ENCODE measurements around the gene SIN3A.
"Not testable (repeated sequence)": the region's sequence is repeated elsewhere in the genome, so short reads cannot be mapped to it uniquely, and the experiment has no call there.

The SIN3A gene

DNA sequence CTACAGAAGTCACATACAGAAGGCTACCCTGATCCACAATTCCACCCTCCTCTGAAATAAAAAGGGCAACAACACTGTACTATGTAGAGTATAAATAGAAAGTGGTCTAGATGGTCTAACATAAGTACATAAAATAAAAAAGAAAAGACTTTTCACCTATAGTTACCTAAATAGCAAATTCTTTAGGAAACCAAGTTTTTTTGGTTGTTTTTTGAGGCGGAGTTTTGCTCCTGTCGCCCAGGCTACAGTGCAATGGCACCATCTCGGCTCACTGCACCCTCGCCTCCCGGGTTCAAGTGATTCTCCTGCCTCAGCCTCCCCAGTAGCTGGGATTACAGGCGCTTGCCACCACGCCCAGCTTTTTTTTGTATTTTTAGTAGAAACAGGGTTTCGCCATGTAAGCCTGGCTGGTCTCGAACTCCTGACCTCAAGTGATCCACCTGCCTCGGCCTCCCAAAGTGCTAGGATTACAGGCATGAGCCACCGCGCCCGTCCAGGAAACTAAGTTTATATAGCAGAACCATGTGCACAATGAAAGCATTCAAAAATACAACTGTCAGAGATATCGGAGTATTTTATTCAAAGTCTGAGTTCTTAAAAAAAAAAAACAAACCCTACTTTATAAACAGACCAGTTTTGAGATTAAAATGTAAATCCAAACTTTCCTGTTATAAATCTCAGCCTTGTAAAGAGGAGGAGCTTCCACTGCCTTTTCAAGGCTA is 1.7 kb downstream of the SIN3A start:
- H3K9me3 ChIP-seq (ENCODE audit: control insufficient read depth, low read length), result no peaks in the 10 kb centered on the region
- no peak for DNase-seq (ENCODE audit: low read depth)
- H3K4me3 ChIP-seq (ENCODE audit: low read length), result peak overlapping the region; percentile 94
- H3K27me3 ChIP-seq (replicated peaks; ENCODE audit: control insufficient read depth, insufficient read depth, low read length), result no peaks in the 10 kb centered on the region
- H3K4me1 ChIP-seq (ENCODE audit: control insufficient read depth, insufficient read depth, low read length), result peaks cover 20% of the 10 kb centered on the region
- H3K9ac ChIP-seq (ENCODE audit: low read length), result peak overlapping the region; percentile 80
- H3K36me3 ChIP-seq (ENCODE audit: control insufficient read depth, insufficient read depth, low read length, severe bottlenecking), result no peaks in the 10 kb centered on the region

DNA sequence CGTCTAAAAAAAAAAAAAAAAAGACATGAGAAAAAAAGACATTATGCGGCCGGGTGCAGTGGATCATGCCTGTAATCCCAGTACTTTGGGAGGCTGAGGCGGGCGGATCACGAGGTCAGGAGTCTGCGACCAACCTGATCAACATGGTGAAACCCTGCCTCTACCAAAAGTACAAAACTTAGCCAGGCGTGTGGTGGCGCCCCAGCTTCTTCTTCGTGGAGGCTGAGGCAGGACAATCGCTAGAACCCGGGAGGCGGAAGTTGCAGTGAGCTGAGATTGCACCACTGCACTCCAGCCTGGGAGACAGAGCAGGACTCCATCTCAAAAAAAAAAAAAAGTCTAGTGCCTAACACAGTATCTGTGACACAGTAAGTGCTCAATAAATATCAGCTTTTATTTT is 3.3 kb downstream of the SIN3A start:
- peaks cover 23% of the 10 kb centered on the region for H3K4me1 ChIP-seq (ENCODE audit: control insufficient read depth, insufficient read depth, low read length)
- H3K27me3 ChIP-seq (replicated peaks; ENCODE audit: control insufficient read depth, insufficient read depth, low read length); H3K9ac ChIP-seq (ENCODE audit: low read length); H3K4me3 ChIP-seq (ENCODE audit: low read length); DNase-seq (ENCODE audit: low read depth); H3K36me3 ChIP-seq (ENCODE audit: control insufficient read depth, insufficient read depth, low read length, severe bottlenecking); H3K9me3 ChIP-seq (ENCODE audit: control insufficient read depth, low read length): not testable (repeated sequence)

DNA sequence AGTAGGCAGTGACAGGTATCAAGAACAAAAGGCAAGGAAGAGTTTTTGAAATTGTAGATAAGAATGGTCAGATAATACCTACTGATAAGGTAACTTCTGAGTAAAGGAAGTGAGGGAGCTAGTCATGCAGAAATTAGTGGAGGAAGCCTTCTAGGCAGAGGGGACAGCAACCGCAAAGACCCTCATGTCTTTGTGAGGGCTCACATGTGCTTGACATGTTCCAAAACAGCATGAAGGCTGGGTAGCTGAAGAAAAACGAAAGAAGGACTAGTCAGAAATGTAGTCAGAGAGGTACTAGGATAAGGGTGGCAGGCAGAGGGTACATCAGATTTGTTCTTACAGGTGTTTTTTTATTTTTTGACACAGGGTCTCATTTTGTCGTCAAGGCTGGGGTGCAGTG is 5.3 kb downstream of the SIN3A start:
- peaks cover 17% of the 10 kb centered on the region for H3K4me1 ChIP-seq (ENCODE audit: control insufficient read depth, insufficient read depth, low read length)
- no peak overlapping the region for H3K9ac ChIP-seq (ENCODE audit: low read length)
- no peaks in the 10 kb centered on the region for H3K27me3 ChIP-seq (replicated peaks; ENCODE audit: control insufficient read depth, insufficient read depth, low read length)
- H3K4me3 ChIP-seq (ENCODE audit: low read length), result no peak overlapping the region
- no peaks in the 10 kb centered on the region for H3K9me3 ChIP-seq (ENCODE audit: control insufficient read depth, low read length)
- no peak for DNase-seq (ENCODE audit: low read depth)
- peaks cover 3% of the 10 kb centered on the region for H3K36me3 ChIP-seq (ENCODE audit: control insufficient read depth, insufficient read depth, low read length, severe bottlenecking)

DNA sequence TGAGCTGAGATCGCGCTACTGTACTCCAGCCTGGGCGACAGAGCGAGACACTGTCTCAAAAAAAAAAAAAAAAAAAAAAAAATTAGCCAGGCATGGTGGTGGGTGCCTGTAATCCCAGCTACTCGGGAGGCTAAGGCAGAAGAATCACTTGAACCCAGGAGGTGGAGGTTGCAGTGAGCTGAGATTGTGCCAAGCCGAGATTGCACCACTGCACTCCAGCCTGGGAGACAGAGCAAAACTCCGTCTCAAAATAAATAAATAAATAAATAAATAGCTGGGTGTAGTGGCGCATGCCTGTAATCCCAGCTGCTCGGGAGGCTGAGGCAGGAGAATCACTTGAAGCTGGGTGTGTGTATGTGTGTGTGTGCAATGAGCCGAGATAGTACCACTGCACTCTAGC is 6.2 kb downstream of the SIN3A start:
- not testable (repeated sequence) for H3K9me3 ChIP-seq (ENCODE audit: control insufficient read depth, low read length); H3K9ac ChIP-seq (ENCODE audit: low read length); DNase-seq (ENCODE audit: low read depth); H3K27me3 ChIP-seq (replicated peaks; ENCODE audit: control insufficient read depth, insufficient read depth, low read length); H3K36me3 ChIP-seq (ENCODE audit: control insufficient read depth, insufficient read depth, low read length, severe bottlenecking); H3K4me3 ChIP-seq (ENCODE audit: low read length)
- peaks cover 17% of the 10 kb centered on the region for H3K4me1 ChIP-seq (ENCODE audit: control insufficient read depth, insufficient read depth, low read length)

DNA sequence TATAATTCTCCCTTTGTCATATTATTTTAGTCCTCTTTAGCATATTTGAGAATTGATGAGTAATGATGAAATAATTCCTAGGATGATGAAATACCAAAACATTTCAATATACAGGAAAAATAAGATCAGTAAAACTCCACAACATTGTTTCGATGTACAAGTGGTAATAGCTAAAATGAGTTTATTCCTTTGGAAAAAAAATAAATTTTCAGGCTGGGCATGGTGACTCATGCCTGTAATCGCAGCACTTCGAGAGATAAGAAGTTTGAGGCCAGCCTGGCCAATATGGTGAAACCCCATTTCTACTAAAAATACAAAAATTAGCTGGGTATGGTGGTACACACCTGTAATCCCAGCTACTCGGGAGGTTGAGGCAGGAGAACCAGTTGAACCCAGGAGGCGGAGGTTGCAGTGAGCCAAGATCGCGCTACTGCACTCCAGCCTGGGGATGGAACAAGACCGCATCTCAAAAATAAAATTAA is 7.5 kb downstream of the SIN3A start:
- H3K9ac ChIP-seq (ENCODE audit: low read length); H3K27me3 ChIP-seq (replicated peaks; ENCODE audit: control insufficient read depth, insufficient read depth, low read length); H3K36me3 ChIP-seq (ENCODE audit: control insufficient read depth, insufficient read depth, low read length, severe bottlenecking); H3K4me3 ChIP-seq (ENCODE audit: low read length); H3K4me1 ChIP-seq (ENCODE audit: control insufficient read depth, insufficient read depth, low read length); H3K9me3 ChIP-seq (ENCODE audit: control insufficient read depth, low read length): not testable (repeated sequence)
- DNase-seq (ENCODE audit: low read depth), result peak; percentile 78

DNA sequence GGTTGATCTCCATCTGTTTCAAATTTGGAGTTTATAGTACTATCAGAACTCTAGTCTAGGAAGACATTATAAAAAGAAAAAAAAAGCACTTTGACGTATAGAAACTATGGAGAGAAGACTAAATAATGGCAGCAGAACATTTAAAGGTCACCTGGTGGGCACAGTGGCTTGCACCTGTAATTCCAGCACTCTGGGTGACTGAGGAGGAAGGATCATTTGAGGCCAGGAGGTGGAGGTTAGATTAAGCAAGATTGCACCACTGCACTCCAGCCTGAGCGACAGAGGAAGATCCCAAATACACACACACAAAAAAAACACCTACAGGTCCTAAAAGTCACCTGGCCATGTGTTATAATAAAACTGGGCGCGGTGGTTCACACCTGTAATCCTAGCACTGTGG is 13.8 kb downstream of the SIN3A start:
- Histone ChIP-seq H3K4me3 (ENCODE audit: low read length) (no peak overlapping the region), H3K9ac (ENCODE audit: low read length) (no peak overlapping the region), H3K4me1 (ENCODE audit: control insufficient read depth, insufficient read depth, low read length) (peaks cover 4% of the 10 kb centered on the region), H3K27me3 (replicated peaks; ENCODE audit: control insufficient read depth, insufficient read depth, low read length) (no peaks in the 10 kb centered on the region), H3K36me3 (ENCODE audit: control insufficient read depth, insufficient read depth, low read length, severe bottlenecking) (peaks cover 16% of the 10 kb centered on the region), H3K9me3 (ENCODE audit: control insufficient read depth, low read length) (no peaks in the 10 kb centered on the region)
- no peak for DNase-seq (ENCODE audit: low read depth)

DNA sequence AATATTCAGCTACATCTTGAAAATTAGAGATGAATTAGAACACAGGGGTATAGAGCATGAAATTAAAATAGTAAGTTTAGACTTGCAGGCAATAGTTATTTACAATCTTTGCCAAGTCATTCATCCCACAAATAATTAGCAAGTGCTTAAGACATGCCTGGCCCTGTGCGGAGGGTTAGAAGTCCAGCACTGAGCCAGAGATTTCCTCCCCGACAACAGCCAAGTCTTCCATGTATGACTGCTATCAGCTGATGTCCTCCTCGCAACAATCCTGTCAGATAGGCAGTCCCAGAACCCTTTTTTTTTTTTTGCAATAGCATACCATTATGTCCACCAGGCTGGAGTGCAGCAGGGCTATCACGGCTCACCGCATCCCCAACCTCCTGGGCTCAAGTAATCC is 14.6 kb downstream of the SIN3A start:
- H3K4me3 ChIP-seq (ENCODE audit: low read length), result no peak overlapping the region
- H3K36me3 ChIP-seq (ENCODE audit: control insufficient read depth, insufficient read depth, low read length, severe bottlenecking), result peaks cover 16% of the 10 kb centered on the region
- DNase-seq (ENCODE audit: low read depth), result no peak
- no peaks in the 10 kb centered on the region for H3K27me3 ChIP-seq (replicated peaks; ENCODE audit: control insufficient read depth, insufficient read depth, low read length)
- H3K9ac ChIP-seq (ENCODE audit: low read length), result no peak overlapping the region
- no peaks in the 10 kb centered on the region for H3K9me3 ChIP-seq (ENCODE audit: control insufficient read depth, low read length)
- H3K4me1 ChIP-seq (ENCODE audit: control insufficient read depth, insufficient read depth, low read length), result peaks cover 4% of the 10 kb centered on the region

DNA sequence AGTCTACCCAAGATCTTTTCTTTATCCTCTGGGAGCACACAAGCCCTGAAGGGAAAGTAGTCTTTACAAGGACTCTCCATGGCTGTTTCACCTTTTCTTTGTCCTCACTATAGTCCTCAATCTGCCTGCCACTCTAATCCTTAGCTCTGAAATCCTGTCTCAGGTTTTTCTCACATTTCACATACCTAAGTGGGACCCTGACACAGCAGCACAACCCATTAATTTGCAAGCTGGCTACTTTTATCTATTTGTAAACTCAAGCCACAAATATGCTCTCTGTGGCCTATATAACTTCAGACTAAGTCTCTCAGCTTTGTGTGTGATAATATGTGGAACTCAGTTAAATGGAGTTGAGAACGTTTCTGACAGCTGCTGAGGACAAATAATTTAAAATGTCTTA is 19.8 kb downstream of the SIN3A start:
- no peak overlapping the region for H3K4me3 ChIP-seq (ENCODE audit: low read length)
- H3K9ac ChIP-seq (ENCODE audit: low read length), result no peak overlapping the region
- H3K4me1 ChIP-seq (ENCODE audit: control insufficient read depth, insufficient read depth, low read length), result peaks cover 4% of the 10 kb centered on the region
- no peaks in the 10 kb centered on the region for H3K27me3 ChIP-seq (replicated peaks; ENCODE audit: control insufficient read depth, insufficient read depth, low read length)
- peaks cover 42% of the 10 kb centered on the region for H3K36me3 ChIP-seq (ENCODE audit: control insufficient read depth, insufficient read depth, low read length, severe bottlenecking)
- H3K9me3 ChIP-seq (ENCODE audit: control insufficient read depth, low read length), result no peaks in the 10 kb centered on the region
- no peak for DNase-seq (ENCODE audit: low read depth)

DNA sequence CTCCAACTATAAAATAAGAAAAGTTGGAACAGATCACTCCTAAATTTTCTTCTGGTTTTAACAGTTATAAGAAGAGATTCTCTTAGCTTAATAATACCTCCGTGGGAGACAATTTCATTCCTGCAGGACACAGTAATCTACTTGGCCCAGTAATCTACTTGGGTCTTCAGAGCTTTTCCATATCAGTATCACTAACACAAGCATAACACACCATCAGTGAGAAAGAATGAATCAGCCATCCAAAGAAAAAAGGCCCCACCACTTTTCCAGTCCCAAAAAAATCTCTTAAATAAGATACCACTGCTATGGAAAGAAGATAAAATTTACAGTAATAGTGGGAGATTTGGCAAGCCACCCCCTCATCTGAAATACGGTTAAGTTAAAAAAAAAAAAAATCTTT is 20.2 kb downstream of the SIN3A start:
- no peak for DNase-seq (ENCODE audit: low read depth)
- H3K36me3 ChIP-seq (ENCODE audit: control insufficient read depth, insufficient read depth, low read length, severe bottlenecking), result peaks cover 46% of the 10 kb centered on the region
- no peaks in the 10 kb centered on the region for H3K27me3 ChIP-seq (replicated peaks; ENCODE audit: control insufficient read depth, insufficient read depth, low read length)
- H3K9me3 ChIP-seq (ENCODE audit: control insufficient read depth, low read length), result no peaks in the 10 kb centered on the region
- no peak overlapping the region for H3K4me3 ChIP-seq (ENCODE audit: low read length)
- H3K4me1 ChIP-seq (ENCODE audit: control insufficient read depth, insufficient read depth, low read length), result peaks cover 4% of the 10 kb centered on the region
- H3K9ac ChIP-seq (ENCODE audit: low read length), result no peak overlapping the region

DNA sequence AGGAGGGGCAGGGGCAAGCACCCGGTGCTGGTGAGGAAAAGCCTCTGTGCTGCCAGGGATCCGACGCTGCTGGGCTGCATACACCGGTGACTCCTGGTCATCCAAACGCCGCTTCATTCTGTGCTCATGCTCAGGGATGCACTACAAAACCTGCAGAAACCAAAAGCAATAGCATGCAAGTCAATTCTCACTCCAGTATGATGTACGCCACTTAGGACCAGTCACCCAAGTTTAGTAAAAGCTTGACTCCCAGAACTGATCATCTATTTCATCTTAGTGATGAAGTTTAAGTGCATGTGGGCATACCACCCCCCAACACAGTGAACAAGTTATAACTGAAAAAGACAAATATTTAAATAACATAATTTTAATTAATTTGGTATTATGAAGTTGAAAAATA is 21.2 kb downstream of the SIN3A start:
- Histone ChIP-seq H3K9ac (ENCODE audit: low read length) (no peak overlapping the region), H3K4me3 (ENCODE audit: low read length) (no peak overlapping the region), H3K36me3 (ENCODE audit: control insufficient read depth, insufficient read depth, low read length, severe bottlenecking) (peaks cover 42% of the 10 kb centered on the region), H3K27me3 (replicated peaks; ENCODE audit: control insufficient read depth, insufficient read depth, low read length) (no peaks in the 10 kb centered on the region), H3K9me3 (ENCODE audit: control insufficient read depth, low read length) (no peaks in the 10 kb centered on the region), H3K4me1 (ENCODE audit: control insufficient read depth, insufficient read depth, low read length) (peaks cover 4% of the 10 kb centered on the region)
- no peak for DNase-seq (ENCODE audit: low read depth)

DNA sequence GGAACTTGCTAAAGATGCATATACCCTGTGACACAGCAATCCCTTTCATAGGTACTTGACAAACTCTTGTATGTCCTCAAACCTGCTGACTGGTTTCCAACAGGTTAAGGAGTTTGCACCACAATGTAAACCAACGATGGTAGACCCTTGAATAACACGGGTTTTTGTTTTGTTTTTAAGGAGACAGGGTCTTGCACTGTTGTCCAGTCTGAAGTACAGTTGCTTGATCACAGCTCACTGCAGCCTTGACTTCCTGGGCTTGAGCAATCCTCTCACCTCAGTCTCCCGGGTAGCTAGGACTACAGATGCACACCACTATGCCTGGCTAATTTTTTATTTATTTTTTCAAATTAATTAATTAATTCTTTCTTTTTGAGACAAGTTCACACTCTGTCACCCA is 23.3 kb downstream of the SIN3A start:
- H3K9me3 ChIP-seq (ENCODE audit: control insufficient read depth, low read length), result no peaks in the 10 kb centered on the region
- no peaks in the 10 kb centered on the region for H3K27me3 ChIP-seq (replicated peaks; ENCODE audit: control insufficient read depth, insufficient read depth, low read length)
- H3K4me3 ChIP-seq (ENCODE audit: low read length), result no peak overlapping the region
- no peaks in the 10 kb centered on the region for H3K4me1 ChIP-seq (ENCODE audit: control insufficient read depth, insufficient read depth, low read length)
- H3K36me3 ChIP-seq (ENCODE audit: control insufficient read depth, insufficient read depth, low read length, severe bottlenecking), result peaks cover 37% of the 10 kb centered on the region
- DNase-seq (ENCODE audit: low read depth), result no peak
- no peak overlapping the region for H3K9ac ChIP-seq (ENCODE audit: low read length)

DNA sequence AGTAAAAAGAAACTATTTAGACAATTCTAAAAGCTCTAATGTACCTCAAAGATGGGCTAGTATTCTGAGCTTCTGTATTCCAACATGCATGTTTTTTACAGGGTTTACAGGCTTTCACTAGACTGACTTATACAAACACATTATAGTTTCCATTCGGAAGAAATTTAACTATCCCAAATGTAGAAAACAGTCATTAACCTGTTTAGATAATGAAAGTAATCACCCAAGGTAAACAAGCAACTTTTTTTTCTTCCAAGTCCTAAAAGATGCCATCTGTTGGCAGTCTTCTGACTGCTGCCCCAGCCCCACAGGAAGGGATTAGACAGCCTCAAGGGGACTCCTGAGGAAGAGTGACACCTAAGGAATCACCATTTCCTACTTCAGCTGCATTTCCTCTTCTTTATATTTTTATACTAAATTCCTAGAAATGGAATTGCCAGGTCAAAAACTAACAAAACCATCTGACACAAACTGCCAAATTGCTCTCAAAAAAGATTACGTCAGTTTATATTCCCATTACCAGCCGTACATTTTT is 25.5 kb downstream of the SIN3A start:
- H3K9ac ChIP-seq (ENCODE audit: low read length), result no peak overlapping the region
- no peaks in the 10 kb centered on the region for H3K9me3 ChIP-seq (ENCODE audit: control insufficient read depth, low read length)
- no peaks in the 10 kb centered on the region for H3K4me1 ChIP-seq (ENCODE audit: control insufficient read depth, insufficient read depth, low read length)
- peaks cover 56% of the 10 kb centered on the region for H3K36me3 ChIP-seq (ENCODE audit: control insufficient read depth, insufficient read depth, low read length, severe bottlenecking)
- no peaks in the 10 kb centered on the region for H3K27me3 ChIP-seq (replicated peaks; ENCODE audit: control insufficient read depth, insufficient read depth, low read length)
- H3K4me3 ChIP-seq (ENCODE audit: low read length), result no peak overlapping the region
- no peak for DNase-seq (ENCODE audit: low read depth)

Data from adipocyte (in vitro differentiated cells).